Thoracic aorta (tissue), 2 donors: ENCODE measurements around the gene OPTC. TPM values are rescaled to one million over a fixed set of nuclear protein-coding genes. Genes with fewer than 3 reads are reported as not detected.

Experiments used
- ATAC-seq: fragments of 150-250 bp; one replicate; pipeline ENCODE4 v1.8.0; 2017; ENCODE audit warnings: low read depth; ENCODE audit not compliant: insufficient number of reproducible peaks, low FRiP score
- DNase-seq: peaks from one replicate; pipeline ENCODE4 v3.0.0-alpha.2; 2020; ENCODE audit warnings: low spot score
- H3K27ac ChIP-seq, 2 donors: fragments of 200-600 bp; sonication (generic); 1 replicate in 1 of 2; 2 replicates in 1 of 2; pipeline ENCODE4 v1.5.1; 2016; ENCODE audit warnings: mild to moderate bottlenecking in 2 of 2, moderate library complexity in 2 of 2
- H3K27me3 ChIP-seq: fragments of 200-600 bp; sonication (generic); replicated peaks from 2 replicates; pipeline ENCODE4 v1.6.0; 2016; ENCODE audit warnings: mild to moderate bottlenecking; ENCODE audit not compliant: insufficient read depth
- H3K36me3 ChIP-seq: fragments of 200-600 bp; sonication (generic); one replicate; pipeline ENCODE4 v1.5.1; 2016
- H3K4me1 ChIP-seq, 2 donors: fragments of 200-600 bp; sonication (generic); 1 replicate in 1 of 2; 2 replicates in 1 of 2; pipeline versions ENCODE4 v1.5.1 to v1.6.0; 2016; ENCODE audit warnings: low read depth in 2 of 2, mild to moderate bottlenecking in 1 of 2; ENCODE audit not compliant: control insufficient read depth in 1 of 2
- H3K4me3 ChIP-seq: fragments of 200-600 bp; sonication (generic); 2 replicates; pipeline ENCODE4 v1.5.1; 2016; ENCODE audit warnings: mild to moderate bottlenecking
- H3K9me3 ChIP-seq: fragments of 200-600 bp; sonication (generic); 2 replicates; pipeline ENCODE4 v1.5.1; 2016
- total RNA-seq, 2 donors: library from RNA; depleted of rRNA; stranded (reverse); fragments of >200 nt; gene quantifications; one replicate each; pipeline versions ENCODE4 v1.1.0 to v1.2.3, GENCODE V29; 2016
- TF ChIP-seq, protein P1 (sequence below): fragments of 200-600 bp; sonication (generic); IDR thresholded peaks from one replicate; pipeline ENCODE4 v1.5.1; 2019; ENCODE audit warnings: antibody characterized with exemption

Gene OPTC
- total RNA-seq, 2 donors from 2014 or later = not detected

DNA sequence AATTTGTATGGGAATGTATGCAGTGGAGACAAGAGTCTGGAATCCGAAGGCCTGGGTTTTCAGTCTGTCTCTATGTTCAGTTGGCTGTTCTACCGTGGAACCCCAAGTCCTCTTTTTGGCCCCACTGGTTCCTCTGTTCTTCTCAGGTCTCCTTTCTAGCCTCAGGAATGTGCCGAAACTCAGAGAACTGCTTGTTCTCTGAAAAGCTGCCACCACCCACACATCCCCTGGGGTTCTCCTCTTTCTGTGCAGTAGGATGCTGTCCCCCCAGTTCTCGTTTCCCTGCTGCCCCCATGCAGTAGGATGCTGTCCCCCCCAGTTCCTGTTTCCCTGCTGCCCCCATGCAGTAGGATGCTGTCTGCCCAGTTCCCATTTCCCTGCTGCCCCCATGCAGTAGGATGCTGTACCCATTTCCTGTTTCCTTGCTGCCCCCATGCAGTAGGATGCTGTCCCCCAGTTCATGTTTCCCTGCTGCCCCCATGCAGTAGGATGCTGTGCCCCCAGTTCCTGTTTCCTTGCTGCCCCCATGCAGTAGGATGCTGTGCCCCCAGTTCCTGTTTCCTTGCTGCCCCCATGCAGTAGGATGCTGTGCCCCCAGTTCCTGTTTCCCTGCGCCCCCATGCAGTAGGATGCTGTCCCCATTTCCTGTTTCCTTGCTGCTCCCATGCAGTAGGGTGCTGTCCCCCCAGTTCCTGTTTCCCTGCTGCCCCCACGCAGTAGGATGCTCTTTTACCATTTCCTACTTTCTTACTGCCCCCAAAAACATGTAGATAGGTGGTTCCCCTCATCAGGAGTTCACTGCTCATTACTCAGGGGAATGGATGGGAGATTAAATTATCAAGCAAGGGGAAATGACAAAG, 35.3 kb downstream of the OPTC start:
- H3K4me3 ChIP-seq = no peak overlapping the region
- H3K27ac ChIP-seq = no peak overlapping the region
- H3K4me1 ChIP-seq = peaks cover 6 to 45% of the 10 kb centered on the region in 2 donors

DNA sequence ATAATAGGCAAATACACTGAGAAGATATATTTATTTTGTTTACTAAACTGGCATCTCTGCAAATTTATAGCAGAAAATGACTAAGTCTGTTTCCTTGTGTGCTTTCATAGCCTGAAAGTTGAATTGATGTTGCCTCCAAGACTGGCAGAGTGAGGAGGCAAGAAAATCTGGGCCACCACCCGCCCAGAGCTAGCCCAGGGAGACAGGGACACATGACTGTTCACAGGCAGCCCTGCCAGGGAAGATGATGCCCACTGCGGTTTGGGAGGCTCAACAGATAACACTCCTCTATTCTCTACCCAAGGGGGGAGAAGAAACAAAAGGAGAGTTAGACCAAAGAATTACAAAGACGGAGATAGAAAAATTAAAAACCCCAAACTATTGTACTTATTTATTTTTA, 37.1 kb downstream of the OPTC start:
- DNase-seq (no peak), ATAC-seq (no peak)
- Histone ChIP-seq H3K9me3 (no peaks in the 10 kb centered on the region), H3K36me3 (no peaks in the 10 kb centered on the region), H3K27me3 (no peaks in the 10 kb centered on the region), H3K27ac (no peak overlapping the region), H3K4me3 (no peak overlapping the region), H3K4me1 (peaks cover 0 to 38% of the 10 kb centered on the region in 2 donors)
- TF ChIP-seq, protein P1, sequence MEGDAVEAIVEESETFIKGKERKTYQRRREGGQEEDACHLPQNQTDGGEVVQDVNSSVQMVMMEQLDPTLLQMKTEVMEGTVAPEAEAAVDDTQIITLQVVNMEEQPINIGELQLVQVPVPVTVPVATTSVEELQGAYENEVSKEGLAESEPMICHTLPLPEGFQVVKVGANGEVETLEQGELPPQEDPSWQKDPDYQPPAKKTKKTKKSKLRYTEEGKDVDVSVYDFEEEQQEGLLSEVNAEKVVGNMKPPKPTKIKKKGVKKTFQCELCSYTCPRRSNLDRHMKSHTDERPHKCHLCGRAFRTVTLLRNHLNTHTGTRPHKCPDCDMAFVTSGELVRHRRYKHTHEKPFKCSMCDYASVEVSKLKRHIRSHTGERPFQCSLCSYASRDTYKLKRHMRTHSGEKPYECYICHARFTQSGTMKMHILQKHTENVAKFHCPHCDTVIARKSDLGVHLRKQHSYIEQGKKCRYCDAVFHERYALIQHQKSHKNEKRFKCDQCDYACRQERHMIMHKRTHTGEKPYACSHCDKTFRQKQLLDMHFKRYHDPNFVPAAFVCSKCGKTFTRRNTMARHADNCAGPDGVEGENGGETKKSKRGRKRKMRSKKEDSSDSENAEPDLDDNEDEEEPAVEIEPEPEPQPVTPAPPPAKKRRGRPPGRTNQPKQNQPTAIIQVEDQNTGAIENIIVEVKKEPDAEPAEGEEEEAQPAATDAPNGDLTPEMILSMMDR = no peak

More for the DNA sequence above, 35.3 kb downstream of the OPTC start:
- no peaks in the 10 kb centered on the region for H3K27me3 ChIP-seq
- DNase-seq (no peak), ATAC-seq (no peak)
- TF ChIP-seq, protein P1 = no peak
- H3K9me3 ChIP-seq = no peaks in the 10 kb centered on the region
- no peaks in the 10 kb centered on the region for H3K36me3 ChIP-seq

DNA sequence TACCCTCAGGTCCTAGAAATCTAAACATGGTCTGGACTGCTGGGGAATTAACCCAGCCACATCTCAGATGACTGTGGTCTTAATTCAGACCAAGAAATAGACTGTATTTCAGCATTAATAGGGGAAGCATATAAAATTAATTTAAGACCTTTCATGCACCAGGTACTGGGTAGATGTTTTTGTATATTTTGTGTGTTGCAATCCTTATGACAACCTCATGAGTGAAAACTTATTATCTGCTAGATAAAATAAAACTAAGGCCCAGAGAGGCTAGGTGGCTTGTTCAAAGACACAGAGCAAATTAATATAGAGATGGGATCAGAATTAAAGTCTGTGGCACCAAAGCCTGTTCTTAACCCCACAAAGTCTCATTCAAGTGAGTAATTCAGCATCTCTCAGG, 40.1 kb downstream of the OPTC start:
- Histone ChIP-seq H3K36me3 (no peaks in the 10 kb centered on the region), H3K9me3 (no peaks in the 10 kb centered on the region), H3K27ac (peak overlapping the region; percentile 24 to 49), H3K4me3 (no peak overlapping the region), H3K27me3 (no peaks in the 10 kb centered on the region), H3K4me1 (peaks cover 10 to 51% of the 10 kb centered on the region in 2 donors)
- DNase-seq (no peak), ATAC-seq (no peak)
- TF ChIP-seq, protein P1 = no peak

DNA sequence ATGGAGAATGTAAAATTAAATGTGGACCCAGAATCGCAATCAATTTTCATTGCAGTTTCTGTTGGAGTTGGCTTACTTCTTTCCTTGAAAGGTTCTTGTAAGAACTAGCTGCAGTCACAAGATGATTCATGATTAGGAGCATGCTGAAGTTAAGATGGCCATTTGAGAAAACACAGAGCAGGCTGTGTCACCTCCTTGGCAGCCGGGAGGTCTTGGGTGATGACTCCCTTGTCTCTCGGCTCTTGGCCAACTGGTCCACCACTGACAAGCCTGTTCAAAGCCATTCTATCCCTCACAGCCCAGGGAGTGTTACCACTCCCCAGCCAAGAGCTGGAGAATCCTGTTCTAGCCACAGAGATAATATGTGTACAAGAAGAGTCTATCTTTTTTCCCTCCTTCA, 40.6 kb downstream of the OPTC start:
- Histone ChIP-seq H3K36me3 (no peaks in the 10 kb centered on the region), H3K4me1 (peaks cover 10 to 50% of the 10 kb centered on the region in 2 donors), H3K27ac (peak overlapping the region; percentile 49 to 72), H3K4me3 (no peak overlapping the region), H3K9me3 (no peaks in the 10 kb centered on the region), H3K27me3 (no peaks in the 10 kb centered on the region)
- DNase-seq = peak; percentile 81
- TF ChIP-seq, protein P1 = no peak
- peak; percentile 59 for ATAC-seq

DNA sequence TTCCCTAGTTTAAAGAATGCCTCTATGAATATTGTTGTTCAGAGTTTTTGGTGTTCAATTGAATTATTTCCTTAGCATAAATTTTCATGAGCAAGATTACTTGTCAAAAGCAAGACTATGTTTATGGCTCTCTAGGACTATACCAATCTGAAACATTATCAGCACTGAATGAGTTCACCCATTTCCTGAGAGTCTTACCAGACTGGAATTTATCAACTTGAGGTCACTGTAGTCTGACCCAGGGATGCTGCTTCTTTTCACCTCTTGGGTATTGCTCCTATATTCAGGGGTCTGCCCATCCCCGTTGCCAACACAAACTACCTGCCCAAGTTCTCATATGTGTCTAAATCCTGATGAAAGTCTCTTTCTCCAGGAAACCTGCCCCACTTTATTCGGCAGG, 42.6 kb downstream of the OPTC start:
- Histone ChIP-seq H3K4me3 (no peak overlapping the region), H3K27me3 (no peaks in the 10 kb centered on the region), H3K27ac (peak overlapping the region; percentile 59 to 65), H3K9me3 (no peaks in the 10 kb centered on the region), H3K4me1 (peaks cover 10 to 46% of the 10 kb centered on the region in 2 donors), H3K36me3 (no peaks in the 10 kb centered on the region)
- ATAC-seq (no peak), DNase-seq (no peak)
- TF ChIP-seq, protein P1 = no peak
